Measurements from ENCODE around the gene HS6ST2. TPM values are rescaled to one million over a fixed set of nuclear protein-coding genes. Genes with fewer than 3 reads are reported as not detected.

HS6ST2 gene
- total RNA-seq, 4 donors from 2014 or later, result 0.14 to 1.1 TPM; not detected in 2

DNA sequence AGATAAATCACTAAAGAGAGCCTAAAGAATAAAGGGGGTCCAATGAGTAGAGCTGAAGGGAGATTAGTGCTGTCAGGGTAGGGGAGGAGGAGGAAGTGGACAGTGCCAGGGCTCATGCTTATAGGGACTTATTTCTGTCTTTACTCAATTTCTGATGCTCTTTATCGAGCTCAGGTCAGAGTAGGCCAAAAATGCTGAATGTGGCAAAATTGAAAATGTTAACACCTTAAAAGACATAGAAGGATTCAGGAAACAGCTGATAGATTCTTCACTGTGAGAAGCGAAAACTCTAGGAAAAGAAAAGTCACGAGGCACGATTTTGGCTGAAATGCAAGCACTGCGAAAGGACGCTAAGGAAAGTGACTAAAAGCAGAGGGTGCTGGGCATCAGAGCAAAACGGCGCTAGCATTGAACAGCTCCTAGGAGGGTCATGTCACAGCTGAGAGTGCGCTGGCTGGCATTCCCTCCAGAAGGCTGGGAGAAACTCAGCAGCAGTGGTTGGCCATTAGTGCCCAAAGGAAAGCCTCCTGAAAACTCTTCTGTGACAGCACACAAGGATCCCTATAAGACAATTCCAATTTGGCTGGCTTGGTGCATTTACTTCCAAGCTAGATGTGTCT, 150.9 kb downstream of the HS6ST2 start:
- TF ChIP-seq, protein P1, sequence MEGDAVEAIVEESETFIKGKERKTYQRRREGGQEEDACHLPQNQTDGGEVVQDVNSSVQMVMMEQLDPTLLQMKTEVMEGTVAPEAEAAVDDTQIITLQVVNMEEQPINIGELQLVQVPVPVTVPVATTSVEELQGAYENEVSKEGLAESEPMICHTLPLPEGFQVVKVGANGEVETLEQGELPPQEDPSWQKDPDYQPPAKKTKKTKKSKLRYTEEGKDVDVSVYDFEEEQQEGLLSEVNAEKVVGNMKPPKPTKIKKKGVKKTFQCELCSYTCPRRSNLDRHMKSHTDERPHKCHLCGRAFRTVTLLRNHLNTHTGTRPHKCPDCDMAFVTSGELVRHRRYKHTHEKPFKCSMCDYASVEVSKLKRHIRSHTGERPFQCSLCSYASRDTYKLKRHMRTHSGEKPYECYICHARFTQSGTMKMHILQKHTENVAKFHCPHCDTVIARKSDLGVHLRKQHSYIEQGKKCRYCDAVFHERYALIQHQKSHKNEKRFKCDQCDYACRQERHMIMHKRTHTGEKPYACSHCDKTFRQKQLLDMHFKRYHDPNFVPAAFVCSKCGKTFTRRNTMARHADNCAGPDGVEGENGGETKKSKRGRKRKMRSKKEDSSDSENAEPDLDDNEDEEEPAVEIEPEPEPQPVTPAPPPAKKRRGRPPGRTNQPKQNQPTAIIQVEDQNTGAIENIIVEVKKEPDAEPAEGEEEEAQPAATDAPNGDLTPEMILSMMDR (IDR thresholded peaks at IDR 0.05), result no peak
- no peak for TF ChIP-seq POLR2A (IDR thresholded peaks at IDR 0.05)
- TF ChIP-seq EP300 (IDR thresholded peaks at IDR 0.05; ENCODE audit: low read depth), result no peak
- TF ChIP-seq POLR2AphosphoS5 (IDR thresholded peaks at IDR 0.05), result no peak
- no peaks in the 10 kb centered on the region for H3K9me3 ChIP-seq
- H3K4me1 ChIP-seq, result no peaks in the 10 kb centered on the region
- no peak for DNase-seq
- H3K27me3 ChIP-seq, result no peaks in the 10 kb centered on the region
- in situ Hi-C loops (cut with MboI; ENCODE audit: low pct_ligation_motif_present in 1 of 4, low pct_unique_long_range_greater_than_20kb in 1 of 4, low sequenced_read_pairs in 3 of 4), result no loop called here
- no peak overlapping the region for H3K4me3 ChIP-seq
- 84 to 93% methylated on average over 6 to 9 of the region's 9 CpGs for WGBS, 2 donors (ENCODE audit: low coverage in 1 of 2)
- no peaks in the 10 kb centered on the region for H3K36me3 ChIP-seq
- intact Hi-C loops (cut with DNase I; ENCODE audit: low total_unique reads), result no loop called here
- H3K27ac ChIP-seq, result no peak overlapping the region

DNA sequence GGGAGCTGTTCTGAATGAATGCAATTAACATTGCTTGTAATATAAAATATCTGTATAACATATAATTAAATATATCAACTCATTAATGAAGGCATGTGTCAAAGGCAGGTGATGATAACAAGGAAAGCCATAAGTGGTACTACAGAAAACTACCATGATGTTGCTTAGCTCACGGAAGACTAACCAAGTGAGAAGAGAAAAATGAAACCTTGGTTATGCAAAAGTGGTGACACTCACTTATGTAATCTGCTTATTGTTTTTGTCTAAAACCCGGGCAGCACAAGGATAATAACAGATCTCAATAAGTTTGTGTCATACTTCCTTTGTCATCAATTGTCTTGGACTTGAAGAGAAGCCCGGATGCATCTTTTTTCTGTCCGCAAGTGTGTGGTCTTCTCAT, 156.4 kb downstream of the HS6ST2 start:
- TF ChIP-seq, protein P1 (IDR thresholded peaks at IDR 0.05), result no peak
- TF ChIP-seq EP300 (IDR thresholded peaks at IDR 0.05; ENCODE audit: low read depth) (no peak), POLR2AphosphoS5 (IDR thresholded peaks at IDR 0.05) (no peak), POLR2A (IDR thresholded peaks at IDR 0.05) (no peak)
- intact Hi-C loops (cut with DNase I; ENCODE audit: low total_unique reads), result no loop called here

DNA sequence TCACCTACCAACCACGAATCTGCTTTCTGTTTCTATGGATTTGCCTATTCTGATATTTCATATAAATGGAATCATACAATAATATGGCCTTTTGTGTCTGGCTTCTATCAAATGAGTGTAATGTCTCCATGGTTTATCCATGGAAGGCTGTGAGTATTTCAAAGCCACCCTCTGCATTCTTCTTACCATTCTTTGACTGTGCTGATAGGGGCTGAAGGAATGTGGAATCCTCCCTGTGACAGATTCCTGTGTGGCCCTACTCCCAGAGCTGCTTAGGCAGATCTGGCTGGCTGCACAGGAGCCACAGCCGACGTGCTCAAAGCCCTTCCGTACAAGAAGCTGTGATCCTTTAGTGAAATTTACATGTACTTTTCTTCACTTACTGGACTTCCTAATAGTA, 163.2 kb downstream of the HS6ST2 start:
- Histone ChIP-seq H3K9me3 (no peaks in the 10 kb centered on the region), H3K4me1 (no peaks in the 10 kb centered on the region), H3K4me3 (no peak overlapping the region), H3K36me3 (no peaks in the 10 kb centered on the region), H3K27me3 (no peaks in the 10 kb centered on the region), H3K27ac (no peak overlapping the region)
- in situ Hi-C loops (cut with MboI; ENCODE audit: low pct_ligation_motif_present in 1 of 4, low pct_unique_long_range_greater_than_20kb in 1 of 4, low sequenced_read_pairs in 3 of 4) (no loop called here), intact Hi-C loops (cut with DNase I; ENCODE audit: low total_unique reads) (no loop called here)
- no peak for DNase-seq
- no peak for TF ChIP-seq POLR2A (IDR thresholded peaks at IDR 0.05)
- WGBS, 2 donors (ENCODE audit: low coverage in 1 of 2), result 78% methylated on average over 4 of the region's 4 CpGs; no CpG with 5 or more reads in 1 of the 2 donors

More for the DNA sequence above, 156.4 kb downstream of the HS6ST2 start:
- in situ Hi-C loops (cut with MboI; ENCODE audit: low pct_ligation_motif_present in 1 of 4, low pct_unique_long_range_greater_than_20kb in 1 of 4, low sequenced_read_pairs in 3 of 4), result no loop called here
- no peak for DNase-seq
- H3K27me3 ChIP-seq, result no peaks in the 10 kb centered on the region
- no peak overlapping the region for H3K27ac ChIP-seq
- 68 to 100% methylated on average over 1 to 4 of the region's 4 CpGs for WGBS, 2 donors (ENCODE audit: low coverage in 1 of 2)
- no peak overlapping the region for H3K4me3 ChIP-seq
- no peaks in the 10 kb centered on the region for H3K4me1 ChIP-seq
- H3K36me3 ChIP-seq, result no peaks in the 10 kb centered on the region
- no peaks in the 10 kb centered on the region for H3K9me3 ChIP-seq

DNA sequence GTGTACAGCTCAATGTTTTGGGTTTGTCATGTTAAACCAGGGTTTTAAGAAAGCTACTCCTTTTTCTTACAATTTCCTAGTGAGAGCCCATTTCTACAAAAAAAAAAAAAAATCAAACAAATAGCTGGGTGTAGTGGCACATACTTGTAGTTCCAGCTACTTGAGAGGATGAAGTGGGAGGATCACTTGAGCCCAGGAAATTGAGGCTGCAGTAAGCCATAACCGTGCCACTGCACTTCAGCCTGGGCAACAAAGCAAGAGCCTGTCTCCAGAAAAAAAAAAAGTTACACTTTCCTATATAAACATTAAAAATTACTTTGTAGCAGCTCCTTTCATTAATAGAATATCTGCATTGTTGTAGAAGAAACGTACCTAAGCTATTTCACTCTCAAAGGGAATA, 166.7 kb downstream of the HS6ST2 start:
- Histone ChIP-seq H3K27me3 (no peaks in the 10 kb centered on the region), H3K27ac (no peak overlapping the region), H3K4me3 (no peak overlapping the region), H3K9me3 (no peaks in the 10 kb centered on the region), H3K4me1 (no peaks in the 10 kb centered on the region), H3K36me3 (no peaks in the 10 kb centered on the region)
- 59% methylated on average over 2 of the region's 2 CpGs; no CpG with 5 or more reads in 1 of the 2 donors for WGBS, 2 donors (ENCODE audit: low coverage in 1 of 2)
- in situ Hi-C loops (cut with MboI; ENCODE audit: low pct_ligation_motif_present in 1 of 4, low pct_unique_long_range_greater_than_20kb in 1 of 4, low sequenced_read_pairs in 3 of 4), result no loop called here
- DNase-seq, result no peak
- intact Hi-C loops (cut with DNase I; ENCODE audit: low total_unique reads), result no loop called here
- TF ChIP-seq, protein P1 (IDR thresholded peaks at IDR 0.05), result no peak
- no peak for TF ChIP-seq EP300 (IDR thresholded peaks at IDR 0.05; ENCODE audit: low read depth)
- TF ChIP-seq POLR2A (IDR thresholded peaks at IDR 0.05), result no peak
- no peak for TF ChIP-seq POLR2AphosphoS5 (IDR thresholded peaks at IDR 0.05)

DNA sequence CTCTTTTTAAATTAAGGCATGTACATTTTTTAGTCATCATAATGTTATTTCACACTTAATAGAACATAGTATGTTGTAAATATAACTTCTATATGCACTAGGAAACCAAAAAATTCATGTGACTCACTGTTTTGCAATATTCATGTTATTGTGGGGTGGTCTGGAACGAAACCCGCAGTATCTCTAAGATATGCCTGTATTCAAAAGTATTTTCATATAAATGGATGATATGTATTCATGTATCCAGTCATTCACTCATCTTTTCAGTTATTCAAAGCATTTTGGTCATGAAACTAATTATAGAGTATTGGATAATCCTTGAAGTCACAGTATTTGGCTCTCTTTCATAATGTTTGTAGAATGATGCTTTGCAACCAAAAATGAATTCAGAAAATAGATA, 168.1 kb downstream of the HS6ST2 start:
- intact Hi-C loops (cut with DNase I; ENCODE audit: low total_unique reads) (no loop called here), in situ Hi-C loops (cut with MboI; ENCODE audit: low pct_ligation_motif_present in 1 of 4, low pct_unique_long_range_greater_than_20kb in 1 of 4, low sequenced_read_pairs in 3 of 4) (no loop called here)
- H3K9me3 ChIP-seq, result no peaks in the 10 kb centered on the region
- H3K27me3 ChIP-seq, result no peaks in the 10 kb centered on the region
- TF ChIP-seq EP300 (IDR thresholded peaks at IDR 0.05; ENCODE audit: low read depth), result no peak
- TF ChIP-seq POLR2AphosphoS5 (IDR thresholded peaks at IDR 0.05), result no peak
- TF ChIP-seq POLR2A (IDR thresholded peaks at IDR 0.05), result no peak
- DNase-seq, result no peak
- 83% methylated on average over 2 of the region's 2 CpGs; no CpG with 5 or more reads in 1 of the 2 donors for WGBS, 2 donors (ENCODE audit: low coverage in 1 of 2)
- H3K27ac ChIP-seq, result no peak overlapping the region
- no peak overlapping the region for H3K4me3 ChIP-seq
- no peaks in the 10 kb centered on the region for H3K36me3 ChIP-seq
- H3K4me1 ChIP-seq, result no peaks in the 10 kb centered on the region
